GM23338 (cell line): Measurements from ENCODE around the gene LPGAT1.

Experiments
- CREB1 ChIP-seq: fragments of 250-450 bp; sonication (Bioruptor Pico); IDR thresholded peaks from 2 replicates; pipeline ENCODE4 v1.5.0; 2020; ENCODE audit warnings: low read depth, mild to moderate bottlenecking, moderate library complexity
- TF ChIP-seq, protein P1 (sequence below), 2 experiments: fragments of 200-600 bp in 1 of 2; sonication (generic) in 1 of 2; conservative IDR thresholded peaks; 2 replicates each; pipeline versions ENCODE4 v1.5.1 to v1.6.1; 2016 to 2017; ENCODE audit warnings: antibody characterized with exemption in 2 of 2, low read depth in 2 of 2, mild to moderate bottlenecking in 2 of 2, moderate library complexity in 1 of 2
- TF ChIP-seq, protein P2 (sequence below): IDR thresholded peaks from one replicate; pipeline ENCODE4 v1.6.1; 2018; ENCODE audit warnings: antibody characterized with exemption; ENCODE audit not compliant: unreplicated experiment

DNA sequence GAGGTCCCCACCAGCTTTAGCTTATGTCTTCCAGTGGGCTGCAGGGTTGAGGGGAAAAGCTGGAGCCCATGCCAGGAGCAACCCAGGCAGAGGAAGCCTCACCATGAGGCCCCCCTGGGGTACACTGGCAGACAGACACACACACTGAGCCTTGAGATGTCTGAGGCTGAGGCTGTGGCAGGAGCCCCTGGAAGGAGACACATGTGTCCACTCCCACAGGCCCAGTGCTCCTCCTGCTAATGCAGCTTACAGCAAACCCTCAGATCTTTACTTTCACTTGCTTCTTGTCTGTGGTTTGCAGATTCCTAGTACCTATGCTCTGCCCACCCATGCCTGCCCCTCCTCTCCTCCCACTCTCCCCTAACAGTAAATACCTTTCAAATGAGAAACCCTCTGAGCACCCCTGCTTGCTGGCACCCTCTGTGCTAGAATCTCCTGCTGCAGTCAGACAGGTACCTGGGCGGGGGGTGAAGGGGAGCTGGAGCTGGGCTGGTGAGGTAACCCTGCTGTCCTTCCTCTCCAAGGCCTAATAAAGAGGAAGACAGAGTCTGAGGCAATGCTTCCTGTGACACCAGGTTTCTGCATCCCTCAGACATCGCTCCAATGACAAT is 91.8 kb downstream of the LPGAT1 start:
- TF ChIP-seq, protein P1, sequence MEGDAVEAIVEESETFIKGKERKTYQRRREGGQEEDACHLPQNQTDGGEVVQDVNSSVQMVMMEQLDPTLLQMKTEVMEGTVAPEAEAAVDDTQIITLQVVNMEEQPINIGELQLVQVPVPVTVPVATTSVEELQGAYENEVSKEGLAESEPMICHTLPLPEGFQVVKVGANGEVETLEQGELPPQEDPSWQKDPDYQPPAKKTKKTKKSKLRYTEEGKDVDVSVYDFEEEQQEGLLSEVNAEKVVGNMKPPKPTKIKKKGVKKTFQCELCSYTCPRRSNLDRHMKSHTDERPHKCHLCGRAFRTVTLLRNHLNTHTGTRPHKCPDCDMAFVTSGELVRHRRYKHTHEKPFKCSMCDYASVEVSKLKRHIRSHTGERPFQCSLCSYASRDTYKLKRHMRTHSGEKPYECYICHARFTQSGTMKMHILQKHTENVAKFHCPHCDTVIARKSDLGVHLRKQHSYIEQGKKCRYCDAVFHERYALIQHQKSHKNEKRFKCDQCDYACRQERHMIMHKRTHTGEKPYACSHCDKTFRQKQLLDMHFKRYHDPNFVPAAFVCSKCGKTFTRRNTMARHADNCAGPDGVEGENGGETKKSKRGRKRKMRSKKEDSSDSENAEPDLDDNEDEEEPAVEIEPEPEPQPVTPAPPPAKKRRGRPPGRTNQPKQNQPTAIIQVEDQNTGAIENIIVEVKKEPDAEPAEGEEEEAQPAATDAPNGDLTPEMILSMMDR (conservative IDR thresholded peaks at IDR 0.05; ENCODE audit: low read depth in 2 of 2), result no peak
- TF ChIP-seq, protein P2, sequence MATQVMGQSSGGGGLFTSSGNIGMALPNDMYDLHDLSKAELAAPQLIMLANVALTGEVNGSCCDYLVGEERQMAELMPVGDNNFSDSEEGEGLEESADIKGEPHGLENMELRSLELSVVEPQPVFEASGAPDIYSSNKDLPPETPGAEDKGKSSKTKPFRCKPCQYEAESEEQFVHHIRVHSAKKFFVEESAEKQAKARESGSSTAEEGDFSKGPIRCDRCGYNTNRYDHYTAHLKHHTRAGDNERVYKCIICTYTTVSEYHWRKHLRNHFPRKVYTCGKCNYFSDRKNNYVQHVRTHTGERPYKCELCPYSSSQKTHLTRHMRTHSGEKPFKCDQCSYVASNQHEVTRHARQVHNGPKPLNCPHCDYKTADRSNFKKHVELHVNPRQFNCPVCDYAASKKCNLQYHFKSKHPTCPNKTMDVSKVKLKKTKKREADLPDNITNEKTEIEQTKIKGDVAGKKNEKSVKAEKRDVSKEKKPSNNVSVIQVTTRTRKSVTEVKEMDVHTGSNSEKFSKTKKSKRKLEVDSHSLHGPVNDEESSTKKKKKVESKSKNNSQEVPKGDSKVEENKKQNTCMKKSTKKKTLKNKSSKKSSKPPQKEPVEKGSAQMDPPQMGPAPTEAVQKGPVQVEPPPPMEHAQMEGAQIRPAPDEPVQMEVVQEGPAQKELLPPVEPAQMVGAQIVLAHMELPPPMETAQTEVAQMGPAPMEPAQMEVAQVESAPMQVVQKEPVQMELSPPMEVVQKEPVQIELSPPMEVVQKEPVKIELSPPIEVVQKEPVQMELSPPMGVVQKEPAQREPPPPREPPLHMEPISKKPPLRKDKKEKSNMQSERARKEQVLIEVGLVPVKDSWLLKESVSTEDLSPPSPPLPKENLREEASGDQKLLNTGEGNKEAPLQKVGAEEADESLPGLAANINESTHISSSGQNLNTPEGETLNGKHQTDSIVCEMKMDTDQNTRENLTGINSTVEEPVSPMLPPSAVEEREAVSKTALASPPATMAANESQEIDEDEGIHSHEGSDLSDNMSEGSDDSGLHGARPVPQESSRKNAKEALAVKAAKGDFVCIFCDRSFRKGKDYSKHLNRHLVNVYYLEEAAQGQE, result no peak
- TF ChIP-seq CREB1 (CRISPR knock-in tag), result no peak
